OCI-LY7 (cell line): ENCODE measurements around the gene COL9A1.

Experiments
- CTCF ChIP-seq: fragments of 200-600 bp; sonication (generic); conservative IDR thresholded peaks from 2 replicates; pipeline ENCODE4 v1.5.1; 2014; ENCODE audit warnings: mild to moderate bottlenecking, antibody characterized with exemption, low read length, moderate library complexity, mixed read lengths
- EZH2phosphoT487 ChIP-seq: fragments of 200-600 bp; sonication (generic); IDR thresholded peaks from 2 replicates; pipeline ENCODE4 v1.6.1; 2018; ENCODE audit warnings: low read depth, borderline replicate concordance, mild to moderate bottlenecking, mixed run types, antibody characterized with exemption, low read length, moderate library complexity, mixed read lengths

- no peak for TF ChIP-seq CTCF
- TF ChIP-seq EZH2phosphoT487: no peak
Observed at GRCh38 chr6:70246118-70246517, 56.8 kb downstream of the COL9A1 start.
